ENCODE data around the gene SH3PXD2A.

Gene SH3PXD2A

DNA sequence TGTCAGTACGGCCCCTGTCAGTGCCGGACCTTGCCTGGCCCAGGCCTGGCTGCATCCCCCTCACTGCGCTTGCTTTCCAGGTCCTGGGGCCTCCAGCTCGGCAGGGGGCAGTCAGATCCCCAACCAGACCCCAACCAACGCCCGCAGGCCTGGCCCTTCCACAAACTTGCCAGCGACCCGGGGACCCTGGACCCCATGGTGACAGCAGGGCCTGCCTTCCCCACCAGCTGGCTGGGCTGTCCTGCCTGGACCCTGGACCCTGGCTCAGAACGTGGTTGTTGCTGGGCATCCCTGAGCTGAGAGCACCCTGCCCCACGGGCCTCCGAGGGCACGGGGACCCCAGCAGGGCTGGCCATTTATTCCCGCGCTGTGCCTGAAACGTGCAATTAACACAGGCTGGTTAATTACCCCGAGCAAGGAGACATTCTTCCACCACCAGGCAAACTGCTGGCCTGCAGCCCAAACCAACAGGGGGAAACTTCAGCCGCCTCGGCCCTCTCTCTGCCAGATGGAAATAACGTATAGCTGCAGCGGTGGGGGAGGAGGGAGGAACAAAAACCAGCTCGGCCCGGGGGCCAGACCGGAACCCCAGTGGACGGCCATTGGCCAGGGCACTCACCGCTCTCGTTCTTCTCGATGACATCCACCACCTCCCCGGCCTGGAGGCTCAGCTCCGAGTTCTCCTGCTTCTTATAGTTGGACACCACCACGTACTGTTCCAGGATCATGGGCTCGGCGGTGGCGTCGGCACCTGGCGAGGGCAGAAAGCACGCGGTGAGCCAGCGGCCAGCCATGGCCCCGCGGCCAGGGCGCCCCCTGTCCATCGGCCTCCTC is 194.8 kb downstream of the SH3PXD2A start:
- DNase-seq (ENCODE audit: insufficient read length) (peak; percentile 46), FAIRE-seq (peak; percentile 63)

DNA sequence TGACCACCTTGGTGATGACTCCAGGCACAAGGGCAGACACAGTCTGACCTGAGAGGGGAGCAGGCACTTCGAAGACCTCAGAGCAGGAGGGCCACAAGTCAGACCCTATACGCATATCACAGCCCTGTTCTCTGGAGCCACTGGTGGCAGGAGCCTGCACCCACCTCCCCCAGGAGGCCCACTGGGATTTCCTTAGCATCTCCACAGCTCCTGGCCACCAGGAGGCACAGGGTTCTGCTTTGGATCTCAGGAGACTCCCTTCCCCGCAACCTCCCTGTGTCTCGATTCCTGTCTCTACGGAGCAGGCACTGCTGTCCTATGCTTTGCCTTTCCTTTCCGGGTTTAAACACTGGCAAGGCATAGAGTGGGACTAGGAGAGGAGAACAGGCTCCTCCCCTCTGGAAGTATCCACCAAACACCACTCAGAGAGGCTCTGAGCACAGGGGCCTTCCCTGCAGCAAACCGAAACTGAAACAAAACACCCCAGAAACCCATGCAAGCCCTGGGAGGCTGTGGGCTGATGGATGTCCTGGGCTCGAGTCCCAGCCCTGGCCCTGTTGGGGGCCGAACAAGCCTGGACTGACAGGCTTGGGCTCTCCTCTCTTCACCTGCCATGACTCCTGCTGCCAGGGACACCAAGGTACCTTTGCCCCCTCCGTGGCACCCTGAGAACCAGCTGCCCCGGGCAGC is 195.6 kb downstream of the SH3PXD2A start:
- DNase-seq (ENCODE audit: insufficient read length) (peak; percentile 91), FAIRE-seq (peak; percentile 95)
- TF ChIP-seq TAF1 (IDR thresholded peaks at IDR 0.05; ENCODE audit: borderline replicate concordance, low read depth, low read length): no peak
- no peak for TF ChIP-seq POLR2AphosphoS5 (IDR thresholded peaks at IDR 0.05; ENCODE audit: low read depth, low read length)
- TF ChIP-seq POLR2A (IDR thresholded peaks at IDR 0.05; ENCODE audit: low read depth, low read length): no peak

More for the DNA sequence above, 194.8 kb downstream of the SH3PXD2A start:
- TF ChIP-seq POLR2AphosphoS5 (IDR thresholded peaks at IDR 0.05; ENCODE audit: low read depth, low read length) (no peak), TAF1 (IDR thresholded peaks at IDR 0.05; ENCODE audit: borderline replicate concordance, low read depth, low read length) (no peak), POLR2A (IDR thresholded peaks at IDR 0.05; ENCODE audit: low read depth, low read length) (no peak)

DNA sequence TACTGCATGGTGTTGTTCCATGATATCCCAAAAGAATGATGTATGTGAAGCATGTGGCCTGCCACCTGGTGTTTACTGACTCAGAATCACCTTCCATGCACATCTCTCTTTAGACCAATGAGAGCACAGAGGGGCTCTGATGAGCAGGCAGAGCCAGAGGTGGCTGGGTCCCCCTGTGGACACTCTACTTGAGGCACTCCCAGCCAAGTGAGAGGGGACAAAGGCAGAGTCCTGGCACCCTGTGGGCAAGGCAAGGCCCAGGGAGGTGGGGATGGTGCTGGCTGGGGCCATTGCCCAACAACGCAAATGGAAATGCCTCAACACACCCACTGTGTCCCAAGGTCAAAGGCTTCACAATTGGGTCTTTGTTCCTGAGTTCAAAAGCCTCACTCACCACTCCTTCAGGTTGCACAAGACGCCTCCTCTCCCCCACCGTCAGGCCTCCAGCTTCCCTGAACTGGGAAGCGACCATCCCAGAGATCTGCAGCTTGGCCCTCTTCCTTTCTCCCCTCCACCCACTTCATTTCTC is 197.3 kb downstream of the SH3PXD2A start:
- no peak for DNase-seq (ENCODE audit: insufficient read length)
- FAIRE-seq: no peak
- no peak for TF ChIP-seq POLR2AphosphoS5 (IDR thresholded peaks at IDR 0.05; ENCODE audit: low read depth, low read length)

DNA sequence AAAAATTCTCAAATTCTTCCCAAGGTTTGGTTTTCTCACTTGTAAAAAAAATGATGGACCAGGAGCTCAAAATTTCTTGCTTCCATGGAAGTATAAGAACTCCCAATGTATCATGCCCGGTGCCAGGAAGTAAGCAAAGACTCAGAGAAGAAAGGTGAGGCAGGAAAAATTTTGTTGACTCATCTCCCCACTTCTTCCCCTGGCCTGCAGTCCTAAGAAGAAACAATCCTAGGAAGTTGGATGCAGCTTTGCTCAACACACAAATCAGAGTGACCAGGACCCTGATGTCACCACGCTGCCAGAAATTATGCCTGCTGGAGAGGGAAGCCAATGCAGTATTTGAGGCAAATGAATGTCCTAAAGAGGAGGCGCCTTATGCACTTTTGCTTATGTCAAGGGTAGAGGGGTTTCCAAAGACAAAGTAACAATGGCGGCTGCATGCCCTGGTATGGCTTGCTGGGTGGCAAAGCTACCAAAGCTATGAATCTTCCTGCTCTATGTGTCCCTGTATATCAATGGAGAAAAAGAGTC is 198.2 kb downstream of the SH3PXD2A start:
- FAIRE-seq: no peak

DNA sequence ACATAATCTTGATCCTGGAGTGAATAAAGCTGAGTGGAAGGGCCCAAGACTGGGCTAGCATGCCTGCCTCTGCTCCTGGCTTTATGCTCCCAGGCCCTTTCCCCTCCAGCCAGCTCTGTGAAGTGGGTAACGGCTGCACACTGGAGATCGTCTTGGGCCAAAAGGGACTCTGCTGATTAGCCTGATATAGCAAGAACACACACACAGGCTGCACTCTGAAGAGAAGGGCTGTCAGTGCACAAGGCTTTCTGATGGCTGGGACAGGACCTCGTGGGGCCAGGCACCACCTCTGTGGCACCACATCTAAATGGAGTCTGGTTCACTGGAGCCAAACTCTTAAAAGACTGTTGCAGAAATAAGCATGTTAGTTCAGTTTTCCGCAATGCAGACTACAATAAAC is 200.5 kb downstream of the SH3PXD2A start:
- TF ChIP-seq POLR2A (IDR thresholded peaks at IDR 0.05; ENCODE audit: low read depth, low read length) (no peak), TAF1 (IDR thresholded peaks at IDR 0.05; ENCODE audit: borderline replicate concordance, low read depth, low read length) (no peak), POLR2AphosphoS5 (IDR thresholded peaks at IDR 0.05; ENCODE audit: low read depth, low read length) (no peak)
- DNase-seq (ENCODE audit: insufficient read length) (no peak), FAIRE-seq (no peak)

More for the DNA sequence above, 198.2 kb downstream of the SH3PXD2A start:
- no peak for DNase-seq (ENCODE audit: insufficient read length)
- TF ChIP-seq POLR2A (IDR thresholded peaks at IDR 0.05; ENCODE audit: low read depth, low read length) (no peak), TAF1 (IDR thresholded peaks at IDR 0.05; ENCODE audit: borderline replicate concordance, low read depth, low read length) (no peak), POLR2AphosphoS5 (IDR thresholded peaks at IDR 0.05; ENCODE audit: low read depth, low read length) (no peak)

DNA sequence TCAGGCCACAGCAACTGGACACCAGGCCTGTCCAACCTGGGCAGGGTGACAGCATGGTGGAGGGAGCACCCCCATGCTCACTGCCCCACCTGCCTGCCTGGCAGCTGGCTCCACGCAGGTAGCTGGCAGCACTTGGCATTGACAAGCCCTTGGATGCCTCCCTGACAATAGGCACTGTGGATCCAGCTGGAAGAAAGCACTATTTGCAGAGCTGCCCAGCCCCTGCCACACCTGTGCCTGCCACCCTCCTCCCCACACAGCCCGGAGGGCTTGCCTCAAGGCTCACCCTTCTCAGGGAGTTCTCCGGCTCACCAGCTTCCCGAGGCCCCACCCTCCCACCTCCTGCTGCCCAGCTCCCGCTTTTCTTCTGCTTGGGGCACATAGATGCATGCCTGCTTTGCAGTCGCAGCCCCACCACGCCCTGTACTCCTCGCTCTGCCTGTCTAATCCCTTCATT is 201.8 kb downstream of the SH3PXD2A start:
- DNase-seq (ENCODE audit: insufficient read length): no peak
- FAIRE-seq: no peak
- TF ChIP-seq POLR2A (IDR thresholded peaks at IDR 0.05; ENCODE audit: low read depth, low read length) (no peak), TAF1 (IDR thresholded peaks at IDR 0.05; ENCODE audit: borderline replicate concordance, low read depth, low read length) (no peak), POLR2AphosphoS5 (IDR thresholded peaks at IDR 0.05; ENCODE audit: low read depth, low read length) (no peak)

DNA sequence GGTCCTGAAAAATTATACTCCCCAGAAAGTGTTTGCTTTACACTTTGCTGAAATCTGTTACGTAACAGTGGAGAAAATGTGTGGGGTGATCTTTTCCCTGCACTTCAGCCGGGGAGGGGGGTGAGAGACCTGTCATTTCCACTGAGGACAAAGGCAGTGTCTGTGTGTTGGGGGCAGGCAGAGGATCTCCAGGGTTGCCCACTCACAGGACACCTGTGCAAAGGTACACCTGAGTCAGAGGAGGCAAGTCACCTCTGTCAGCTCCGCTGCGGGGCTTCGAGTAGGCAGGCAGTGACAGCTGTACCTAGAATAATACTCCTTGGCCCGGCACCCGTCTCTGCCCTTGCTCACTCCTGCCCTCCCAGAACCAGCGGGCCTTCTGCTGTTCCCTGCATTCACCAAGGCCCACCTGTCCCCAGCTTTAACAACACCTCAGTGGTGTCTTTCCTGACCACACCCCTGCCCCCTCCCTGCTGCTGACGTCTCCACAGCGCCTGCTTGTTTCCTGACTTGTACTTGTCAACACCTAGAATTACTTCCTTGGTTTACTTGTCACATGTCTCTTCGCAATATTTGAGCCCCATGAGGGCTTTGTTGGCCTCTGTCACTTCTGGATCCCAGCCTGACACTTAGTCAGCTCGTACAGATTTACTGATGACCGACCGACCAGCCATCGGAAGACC is 202.6 kb downstream of the SH3PXD2A start:
- FAIRE-seq: no peak
- no peak for DNase-seq (ENCODE audit: insufficient read length)

DNA sequence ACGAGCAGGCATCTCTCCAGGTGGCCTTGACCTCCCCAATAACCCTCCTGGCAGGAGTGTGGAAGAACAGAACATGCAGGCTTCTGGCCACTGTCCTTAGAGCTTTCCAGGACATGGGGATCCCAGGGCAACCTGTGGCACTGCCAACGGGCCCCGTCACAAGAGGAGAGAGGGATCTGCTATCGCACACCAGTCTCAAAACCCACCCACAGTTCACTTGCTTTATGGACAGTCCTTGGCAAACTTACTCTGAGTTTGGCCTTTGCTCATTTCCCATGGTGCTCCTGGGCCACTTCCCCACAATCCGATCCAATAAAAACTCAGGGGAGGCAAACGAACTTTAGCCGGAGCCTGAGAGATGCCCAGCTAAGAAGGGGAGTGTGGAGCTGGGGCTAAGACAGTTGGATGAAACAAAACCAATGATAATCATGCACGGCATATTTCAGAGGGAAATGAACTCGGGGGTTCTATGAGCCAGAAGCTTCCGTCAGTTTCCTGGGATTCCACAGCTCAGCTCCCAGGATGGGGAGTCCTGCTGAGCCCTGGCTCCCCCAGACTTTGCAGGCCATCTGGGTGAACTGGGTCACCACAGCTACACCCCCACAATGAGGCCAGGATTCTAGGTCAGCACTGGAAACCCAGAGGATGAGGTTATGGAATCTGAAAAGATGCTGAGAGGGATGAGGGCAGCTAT is 203.4 kb downstream of the SH3PXD2A start:
- FAIRE-seq: no peak
- no peak for TF ChIP-seq POLR2AphosphoS5 (IDR thresholded peaks at IDR 0.05; ENCODE audit: low read depth, low read length)
- no peak for TF ChIP-seq POLR2A (IDR thresholded peaks at IDR 0.05; ENCODE audit: low read depth, low read length)
- no peak for TF ChIP-seq TAF1 (IDR thresholded peaks at IDR 0.05; ENCODE audit: borderline replicate concordance, low read depth, low read length)
- no peak for DNase-seq (ENCODE audit: insufficient read length)

More for the DNA sequence above, 202.6 kb downstream of the SH3PXD2A start:
- TF ChIP-seq POLR2A (IDR thresholded peaks at IDR 0.05; ENCODE audit: low read depth, low read length): no peak
- no peak for TF ChIP-seq TAF1 (IDR thresholded peaks at IDR 0.05; ENCODE audit: borderline replicate concordance, low read depth, low read length)
- TF ChIP-seq POLR2AphosphoS5 (IDR thresholded peaks at IDR 0.05; ENCODE audit: low read depth, low read length): no peak

DNA sequence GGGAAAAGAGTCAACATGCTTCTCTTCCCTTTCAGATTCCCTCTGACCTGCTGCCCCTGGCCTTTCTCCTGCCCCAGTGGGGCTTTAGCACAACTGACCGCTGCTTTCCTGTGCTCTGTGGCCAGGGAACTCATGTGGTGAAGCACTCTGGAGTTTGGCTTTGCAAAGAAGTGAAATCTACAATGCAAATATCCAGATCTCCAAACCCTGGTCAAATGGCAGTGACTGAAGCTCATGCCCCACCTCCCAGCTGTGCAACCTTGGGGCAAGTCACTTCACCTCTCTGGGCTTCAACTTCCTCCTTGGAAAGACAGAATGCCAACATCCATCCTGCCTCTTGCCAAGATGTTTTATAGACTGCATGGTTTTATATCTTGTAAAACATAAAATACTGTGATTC is 204.0 kb downstream of the SH3PXD2A start:
- FAIRE-seq (no peak), DNase-seq (ENCODE audit: insufficient read length) (no peak)
- TF ChIP-seq TAF1 (IDR thresholded peaks at IDR 0.05; ENCODE audit: borderline replicate concordance, low read depth, low read length) (no peak), POLR2A (IDR thresholded peaks at IDR 0.05; ENCODE audit: low read depth, low read length) (no peak), POLR2AphosphoS5 (IDR thresholded peaks at IDR 0.05; ENCODE audit: low read depth, low read length) (no peak)

DNA sequence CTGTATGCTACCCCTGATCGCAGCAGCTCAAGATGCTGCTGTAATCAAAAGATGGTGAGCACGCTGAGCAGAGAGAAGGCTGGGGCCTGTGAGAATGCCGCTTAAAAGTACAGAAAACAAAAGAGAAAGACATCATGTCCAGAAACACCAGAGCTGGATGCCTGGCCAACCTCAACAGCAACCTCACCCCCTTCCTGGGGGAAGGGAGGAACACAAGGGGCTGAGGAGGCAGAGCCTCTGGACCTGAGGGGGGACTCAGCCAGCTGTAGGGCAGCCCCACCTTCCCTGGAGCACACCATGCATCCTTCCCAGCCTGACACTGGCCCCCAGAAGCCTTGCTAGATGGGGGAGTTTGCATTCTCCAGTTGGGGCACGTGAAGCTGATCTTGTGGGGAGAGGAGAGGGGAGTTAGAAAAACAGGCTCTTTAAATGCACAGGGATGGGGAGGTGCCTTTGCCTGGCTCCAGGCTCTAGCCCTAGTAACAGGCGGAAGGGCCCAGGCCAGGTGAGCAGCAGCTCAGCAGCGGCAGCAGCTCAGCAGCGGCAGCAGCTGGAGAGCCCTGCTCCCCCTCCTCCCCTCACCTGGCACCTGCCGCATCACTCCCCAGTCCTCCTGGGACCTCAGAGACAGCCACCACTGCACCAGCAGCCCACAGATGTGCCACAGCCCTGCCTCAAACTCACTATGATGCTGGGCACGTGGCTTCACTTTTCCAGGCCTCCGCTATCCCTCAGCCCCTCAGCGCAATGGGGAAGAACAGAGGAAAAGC is 205.5 kb downstream of the SH3PXD2A start:
- no peak for DNase-seq (ENCODE audit: insufficient read length)
- no peak for FAIRE-seq
- TF ChIP-seq TAF1 (IDR thresholded peaks at IDR 0.05; ENCODE audit: borderline replicate concordance, low read depth, low read length): no peak
- TF ChIP-seq POLR2AphosphoS5 (IDR thresholded peaks at IDR 0.05; ENCODE audit: low read depth, low read length): no peak
- TF ChIP-seq POLR2A (IDR thresholded peaks at IDR 0.05; ENCODE audit: low read depth, low read length): no peak
